T-helper 9 cell (primary cell): ENCODE data around the gene RGR.

Experiments used
- DNase-seq: peaks from one replicate; pipeline ENCODE4 v3.0.0-alpha.2; 2020

Gene RGR

GRCh38 chr10:84302223-84302622 is 57.4 kb downstream of the RGR start:
- DNase-seq, result no peak

GRCh38 chr10:84306751-84307384 is 62.0 kb downstream of the RGR start:
- no peak for DNase-seq

- DNase-seq, result no peak
Measured at GRCh38 chr10:84308021-84308420, 63.2 kb downstream of the RGR start.

GRCh38 chr10:84308481-84309304 is 63.8 kb downstream of the RGR start:
- no peak for DNase-seq
